ENCODE results near the gene MYOM1.

Gene MYOM1

GRCh38 chr18:3040881-3041280 is 178.9 kb downstream of the MYOM1 start:
- no peak for DNase-seq (ENCODE audit: low spot score)
- TF ChIP-seq CTCF (conservative IDR thresholded peaks at IDR 0.05; ENCODE audit: low read depth) = no peak
- no peak overlapping the region for H3K27ac ChIP-seq
- ChIA-PET CTCF (no interaction called here), POLR2A (ENCODE audit: low non-redundant PET) (no interaction called here)

- CTCF ChIA-PET = no interaction called here
- POLR2A ChIA-PET (ENCODE audit: low non-redundant PET) = no interaction called here
- H3K27ac ChIP-seq = no peak overlapping the region
- no peak for DNase-seq (ENCODE audit: low spot score)
- no peak for TF ChIP-seq CTCF (conservative IDR thresholded peaks at IDR 0.05; ENCODE audit: low read depth)
These were observed 179.6 kb downstream of the MYOM1 start for GRCh38 chr18:3040173-3040572.

- POLR2A ChIA-PET (ENCODE audit: low non-redundant PET) = no interaction called here
- CTCF ChIA-PET = interaction anchor here (0.6 kb wide), 1 partner anchor 88 kb away, joined by 3 read pairs; no protein-coding TSS in a partner anchor
- H3K27ac ChIP-seq = no peak overlapping the region
- no peak for TF ChIP-seq CTCF (conservative IDR thresholded peaks at IDR 0.05; ENCODE audit: low read depth)
- DNase-seq (ENCODE audit: low spot score) = peak; percentile 77
These were observed 182.3 kb downstream of the MYOM1 start for GRCh38 chr18:3037423-3037915.

- H3K27ac ChIP-seq = no peak overlapping the region
- ChIA-PET POLR2A (ENCODE audit: low non-redundant PET) (interaction anchor here (0.7 kb wide), 1 partner anchor 29 kb away, joined by 4 read pairs; no protein-coding TSS in a partner anchor), CTCF (interaction anchor here (1.4 kb wide), 1 partner anchor 210 kb away, joined by 5 read pairs; no protein-coding TSS in a partner anchor)
- TF ChIP-seq CTCF (conservative IDR thresholded peaks at IDR 0.05; ENCODE audit: low read depth) = no peak
- DNase-seq (ENCODE audit: low spot score) = no peak
These were observed 183.7 kb downstream of the MYOM1 start for GRCh38 chr18:3036108-3036507.

GRCh38 chr18:3035635-3036034 is 184.1 kb downstream of the MYOM1 start:
- no peak for TF ChIP-seq CTCF (conservative IDR thresholded peaks at IDR 0.05; ENCODE audit: low read depth)
- CTCF ChIA-PET = interaction anchor here (1.4 kb wide), 1 partner anchor 210 kb away, joined by 5 read pairs; no protein-coding TSS in a partner anchor
- POLR2A ChIA-PET (ENCODE audit: low non-redundant PET) = no interaction called here
- H3K27ac ChIP-seq = no peak overlapping the region
- DNase-seq (ENCODE audit: low spot score) = no peak

GRCh38 chr18:3032721-3033120 is 187.0 kb downstream of the MYOM1 start:
- ChIA-PET POLR2A (ENCODE audit: low non-redundant PET) (no interaction called here), CTCF (no interaction called here)
- TF ChIP-seq CTCF (conservative IDR thresholded peaks at IDR 0.05; ENCODE audit: low read depth) = no peak
- H3K27ac ChIP-seq = no peak overlapping the region
- DNase-seq (ENCODE audit: low spot score) = no peak

Measured in RWPE1 (cell line).